Measurements from ENCODE around the gene NAPB. TPM values are rescaled to one million over a fixed set of nuclear protein-coding genes. Genes with fewer than 3 reads are reported as not detected.

NAPB gene
- total RNA-seq, 2 donors from 2014 or later = 9.9 to 12.7 TPM

- 87 to 88% methylated on average over 3 of the region's 3 CpGs for WGBS, 2 donors
- intact Hi-C loops (cut with DNase I) = loop anchor here (10.0 kb wide), 1 partner anchor 66 kb away; no protein-coding TSS in a partner anchor
- H3K9me3 ChIP-seq = no peaks in the 10 kb centered on the region
- H3K27ac ChIP-seq = no peak overlapping the region
- H3K27me3 ChIP-seq = no peaks in the 10 kb centered on the region
- peaks cover 19% of the 10 kb centered on the region for H3K4me1 ChIP-seq
- DNase-seq = no peak
- TF ChIP-seq CTCF (IDR thresholded peaks at IDR 0.05) = no peak
- TF ChIP-seq POLR2A (IDR thresholded peaks at IDR 0.05) = no peak
- no peak for ATAC-seq
- H3K4me3 ChIP-seq = no peak overlapping the region
- H3K36me3 ChIP-seq (replicated peaks in 1 of 2; ENCODE audit: insufficient read depth in 1 of 2, low read depth in 2 of 2) = no peaks in the 10 kb centered on the region
These were observed 10.2 kb downstream of the NAPB start for GRCh38 chr20:23410916-23411695.

- Histone ChIP-seq H3K27ac (no peak overlapping the region), H3K4me3 (no peak overlapping the region), H3K4me1 (peaks cover 13% of the 10 kb centered on the region), H3K27me3 (no peaks in the 10 kb centered on the region), H3K36me3 (replicated peaks in 1 of 2; ENCODE audit: insufficient read depth in 1 of 2, low read depth in 2 of 2) (no peaks in the 10 kb centered on the region), H3K9me3 (no peaks in the 10 kb centered on the region)
- 86 to 89% methylated on average over 3 of the region's 3 CpGs for WGBS, 2 donors
- TF ChIP-seq POLR2A (IDR thresholded peaks at IDR 0.05) (no peak), CTCF (IDR thresholded peaks at IDR 0.05) (no peak)
- ATAC-seq (no peak), DNase-seq (no peak)
- intact Hi-C loops (cut with DNase I) = loop anchor here (10.0 kb wide), 1 partner anchor 65 kb away; no protein-coding TSS in a partner anchor
These were observed 11.5 kb downstream of the NAPB start for GRCh38 chr20:23409800-23410199.

- WGBS, 2 donors = 36 to 42% methylated on average over 2 of the region's 2 CpGs
- TF ChIP-seq CTCF (IDR thresholded peaks at IDR 0.05) (no peak), POLR2A (IDR thresholded peaks at IDR 0.05) (no peak)
- Histone ChIP-seq H3K4me1 (peaks cover 13% of the 10 kb centered on the region), H3K27me3 (no peaks in the 10 kb centered on the region), H3K27ac (no peak overlapping the region), H3K36me3 (replicated peaks in 1 of 2; ENCODE audit: insufficient read depth in 1 of 2, low read depth in 2 of 2) (no peaks in the 10 kb centered on the region), H3K9me3 (no peaks in the 10 kb centered on the region), H3K4me3 (no peak overlapping the region)
- ATAC-seq = no peak
- intact Hi-C loops (cut with DNase I) = no loop called here
- no peak for DNase-seq
These were observed 12.3 kb downstream of the NAPB start for GRCh38 chr20:23408957-23409356.

- ATAC-seq = no peak
- no peak overlapping the region for H3K27ac ChIP-seq
- no peak overlapping the region for H3K4me3 ChIP-seq
- intact Hi-C loops (cut with DNase I) = no loop called here
- TF ChIP-seq POLR2A (IDR thresholded peaks at IDR 0.05) = no peak
- no peak for TF ChIP-seq CTCF (IDR thresholded peaks at IDR 0.05)
- DNase-seq = no peak
- no peaks in the 10 kb centered on the region for H3K27me3 ChIP-seq
- no peaks in the 10 kb centered on the region for H3K9me3 ChIP-seq
- H3K36me3 ChIP-seq (replicated peaks in 1 of 2; ENCODE audit: insufficient read depth in 1 of 2, low read depth in 2 of 2) = no peaks in the 10 kb centered on the region
- H3K4me1 ChIP-seq = peaks cover 13% of the 10 kb centered on the region
- 88 to 94% methylated on average over 2 of the region's 2 CpGs for whole genome bisulfite sequencing, 2 donors
These were observed 13.4 kb downstream of the NAPB start for GRCh38 chr20:23407781-23408464.
